Epithelial cell of alveolus of lung (primary cell): ENCODE results near the gene MRPL18. TPM values are rescaled to one million over a fixed set of nuclear protein-coding genes. Genes with fewer than 3 reads are reported as not detected.

ENCODE experiments used
- total RNA-seq: library from RNA; depleted of rRNA; stranded (reverse); fragments of >200 nt; gene quantifications from 2 replicates; pipeline ENCODE4 v1.2.1, GENCODE V29; 2015

Gene MRPL18
- total RNA-seq = 75.6 and 96.3 TPM in 2 replicates

GRCh38 chr6:159790149-159790955, at the start of gene MRPL18:
Gene MRPL18 (plus strand): TSS chr6:159790467. CDS start chr6:159790588, 121 bp downstream.

GRCh38 chr6:159761873-159762680, 28.2 kb upstream of the MRPL18 start, which contains the start of gene ACAT2:
Gene ACAT2 (plus strand): TSS chr6:159762045. CDS start chr6:159762088, 43 bp downstream.

GRCh38 chr6:159789377-159790148, 704 bp upstream of the MRPL18 start, which contains the start of gene TCP1:
Gene TCP1 (minus strand): TSS chr6:159789602. CDS start chr6:159789468, 134 bp downstream.

GRCh38 chr6:159800141-159800865, 10.0 kb downstream of the MRPL18 start, which contains the start of gene PNLDC1:
Gene PNLDC1 (plus strand): TSS chr6:159800276. CDS start chr6:159800308, 32 bp downstream.

Other genes starting within 250 kb of the MRPL18 start
- gene SOD2, start 97.2 kb upstream of the MRPL18 start, total RNA-seq = 180 and 441 TPM in 2 replicates
- 62.6 and 90.6 TPM in 2 replicates for gene WTAP, start 63.0 kb upstream of the MRPL18 start, total RNA-seq
- gene ACAT2, start 28.4 kb upstream of the MRPL18 start, total RNA-seq = 6.8 and 87.9 TPM in 2 replicates
- 136 and 220 TPM in 2 replicates for gene TCP1, start 865 bp upstream of the MRPL18 start, total RNA-seq
- 0.16 TPM in 1 of 2 replicates, not detected in the other for gene PNLDC1, start 9.8 kb downstream of the MRPL18 start, total RNA-seq
- not detected in 2 replicates for gene MAS1, start 100.5 kb downstream of the MRPL18 start, total RNA-seq
- gene IGF2R, start 178.6 kb downstream of the MRPL18 start, total RNA-seq = 62.8 and 67.4 TPM in 2 replicates